GM12878 (cell line): Measurements from ENCODE around the gene RARRES1. TPM values are rescaled to one million over a fixed set of nuclear protein-coding genes. Genes with fewer than 3 reads are reported as not detected.

Experiments
- ATAC-seq: fragments of 200-7000 bp; cut with Tn5 transposase; 3 replicates; pipeline ENCODE4 v1.9.1; 2020; ENCODE audit warnings: mild to moderate bottlenecking, moderate library complexity
- BruUV-seq: library from RNA; stranded (reverse); fragments of 400-500 nt; replicated peaks from 2 replicates; lab custom pipeline; 2021; lab: Mats Ljungman, UMichigan
- CTCF ChIA-PET: fragments of 300-600 bp; sonication (Branson Sonifier 250); formaldehyde crosslinking; extraction: SDS; loops from one replicate; lab custom pipeline; 2021; ENCODE audit warnings: inconsistent platforms; lab: Yijun Ruan, JAX
- POLR2A ChIA-PET: fragments of 350-600 bp; formaldehyde crosslinking; extraction: SDS; loops from one replicate; lab custom pipeline; 2021; ENCODE audit warnings: inconsistent platforms; lab: Charles Lee
- RAD21 ChIA-PET: fragments of 300-600 bp; sonication (Branson Sonifier 250); formaldehyde crosslinking; loops from one replicate; lab custom pipeline; 2023; ENCODE audit warnings: antibody characterized with exemption; ENCODE audit not compliant: unreplicated experiment; lab: Charles Lee
- SMC1A ChIA-PET: fragments of 300-600 bp; sonication (Branson Sonifier 250); formaldehyde crosslinking; loops from one replicate; lab custom pipeline; 2023; ENCODE audit not compliant: unreplicated experiment, uncharacterized antibody; lab: Charles Lee
- DNase-seq: peaks from one replicate; pipeline ENCODE4 v3.0.0-alpha.2; 2011; ENCODE audit warnings: low read depth, low spot score
- FAIRE-seq: peaks from 3 replicates; lab custom pipeline; 2011; peaks lifted over from hg19 to GRCh38; lab: Jason Lieb, UNC
- H2AFZ ChIP-seq: 2 replicates; pipeline ENCODE4 v1.6.0; 2011; ENCODE audit warnings: low read depth, low read length, control low read depth; ENCODE audit not compliant: control insufficient read depth
- H3K27ac ChIP-seq: 2 replicates; pipeline ENCODE4 v1.5.1; 2011; ENCODE audit warnings: control low read depth; ENCODE audit not compliant: control insufficient read depth, insufficient read depth
- H3K27me3 ChIP-seq, 2 experiments: replicated peaks in 1 of 2; 2 replicates each; pipeline versions ENCODE4 v1.6.0 to v1.6.1; 2011; ENCODE audit warnings: low read length in 1 of 2; ENCODE audit not compliant: control insufficient read depth in 2 of 2, insufficient read depth in 2 of 2
- H3K36me3 ChIP-seq, 2 experiments: 2 replicates each; pipeline ENCODE4 v1.5.1; 2011; ENCODE audit warnings: low read length in 1 of 2; ENCODE audit not compliant: control insufficient read depth in 2 of 2, insufficient read depth in 2 of 2
- H3K4me1 ChIP-seq: 2 replicates; pipeline ENCODE4 v1.6.1; 2011; ENCODE audit warnings: mild to moderate bottlenecking, low read length, moderate library complexity, mixed read lengths; ENCODE audit not compliant: control insufficient read depth, insufficient read depth
- H3K4me2 ChIP-seq: 2 replicates; pipeline ENCODE4 v1.6.0; 2011; ENCODE audit warnings: control low read depth; ENCODE audit not compliant: control insufficient read depth, insufficient read depth
- H3K4me3 ChIP-seq: fragments of 200-600 bp; sonication (generic); 2 replicates; pipeline ENCODE4 v1.5.1; 2016
- H3K79me2 ChIP-seq: 2 replicates; pipeline ENCODE4 v1.6.0; 2011; ENCODE audit warnings: low read length; ENCODE audit not compliant: control insufficient read depth, insufficient read depth
- H3K9ac ChIP-seq: 2 replicates; pipeline ENCODE4 v1.8.0; 2011; ENCODE audit warnings: low read length, control low read depth, mixed read lengths; ENCODE audit not compliant: control insufficient read depth, insufficient read depth
- H3K9me3 ChIP-seq: replicated peaks from 3 replicates; pipeline ENCODE4 v1.5.1; 2011; ENCODE audit warnings: mild to moderate bottlenecking, low read length; ENCODE audit not compliant: control insufficient read depth, insufficient read depth
- H4K20me1 ChIP-seq: 2 replicates; pipeline ENCODE4 v1.6.0; 2011; ENCODE audit not compliant: control insufficient read depth, insufficient read depth
- ATF2 ChIP-seq: IDR thresholded peaks from 2 replicates; pipeline ENCODE4 v1.6.1; 2012; ENCODE audit warnings: low read length, inconsistent platforms
- ATF3 ChIP-seq: IDR thresholded peaks from 2 replicates; pipeline ENCODE4 v1.6.1; 2011; ENCODE audit warnings: low read depth, mild to moderate bottlenecking, low read length, moderate library complexity, borderline replicate concordance; ENCODE audit errors: extremely low read depth
- BCLAF1 ChIP-seq: fragments of 450-650 bp; IDR thresholded peaks from 2 replicates; pipeline ENCODE4 v1.6.1; 2017; ENCODE audit warnings: antibody characterized with exemption, mild to moderate bottlenecking, moderate library complexity
- CBX5 ChIP-seq: sonication (generic); IDR thresholded peaks from 2 replicates; pipeline ENCODE4 v1.6.1; 2016; ENCODE audit warnings: low read depth, moderate library complexity, mild to moderate bottlenecking, inconsistent platforms
- CHD2 ChIP-seq: IDR thresholded peaks from 2 replicates; pipeline ENCODE4 v1.6.1; 2011; ENCODE audit warnings: low read depth, low read length, improper control_type of control experiment, borderline replicate concordance
- E4F1 ChIP-seq: fragments of 450-650 bp; IDR thresholded peaks from 2 replicates; pipeline ENCODE4 v1.6.1; 2018; ENCODE audit warnings: borderline replicate concordance, mild to moderate bottlenecking; ENCODE audit not compliant: partially characterized antibody
- HCFC1 ChIP-seq: fragments of 150-350 bp; IDR thresholded peaks from 2 replicates; pipeline ENCODE4 v1.6.1; 2014; ENCODE audit warnings: low read length
- IKZF1 ChIP-seq: fragments of 450-650 bp; conservative IDR thresholded peaks from 2 replicates; pipeline ENCODE4 v1.6.1; 2017; ENCODE audit warnings: antibody characterized with exemption, mild to moderate bottlenecking
- IKZF2 ChIP-seq, 2 experiments: fragments of 450-650 bp; IDR thresholded peaks; 2 replicates each; pipeline ENCODE4 v1.6.1; 2017; ENCODE audit warnings: mild to moderate bottlenecking in 2 of 2, moderate library complexity in 2 of 2
- JUND ChIP-seq: IDR thresholded peaks from 2 replicates; pipeline ENCODE4 v1.6.1; 2012; ENCODE audit warnings: low read depth, mild to moderate bottlenecking, low read length, improper control_type of control experiment, moderate library complexity
- MLLT1 ChIP-seq: fragments of 450-650 bp; IDR thresholded peaks from 2 replicates; pipeline ENCODE4 v1.6.1; 2016; ENCODE audit warnings: mild to moderate bottlenecking
- PAX5 ChIP-seq: IDR thresholded peaks from 2 replicates; pipeline ENCODE4 v1.6.1; 2011; ENCODE audit warnings: low read depth, low read length, borderline replicate concordance
- SMC3 ChIP-seq: IDR thresholded peaks from 2 replicates; pipeline ENCODE4 v1.6.1; 2011; ENCODE audit warnings: low read length, improper control_type of control experiment, borderline replicate concordance
- SREBF1 ChIP-seq: IDR thresholded peaks from 2 replicates; pipeline ENCODE4 v1.6.1; 2012; ENCODE audit warnings: mild to moderate bottlenecking, low read length
- ZSCAN29 ChIP-seq: fragments of 450-650 bp; IDR thresholded peaks from 2 replicates; pipeline ENCODE4 v1.6.1; 2017; ENCODE audit warnings: mild to moderate bottlenecking, moderate library complexity
- WGBS: methylation state at CpG from one replicate; pipeline ENCODE4 v1.1.6; 2016; ENCODE audit warnings: low lambda C conversion rate; ENCODE audit not compliant: insufficient replicate concordance, insufficient coverage; ENCODE audit errors: missing lambda C conversion rate; 5-methylcytosine and 5-hydroxymethylcytosine counted together
- in situ Hi-C: fragments of 300-500 bp; cut with MboI; formaldehyde crosslinking; loops from 9 replicates; pipeline ENCODE4 v1.14.3; 2018; ENCODE audit warnings: mixed read lengths
- intact Hi-C: fragments of 100-400 bp; cut with micrococcal nuclease; formaldehyde crosslinking; loops from one replicate; pipeline ENCODE4 v1.14.2; 2022; ENCODE audit not compliant: unreplicated experiment
- polyA plus RNA-seq, 11 experiments: library from polyadenylated mRNA; depleted of rRNA in 4 of 11; unstranded in 6 of 11; stranded (reverse) in 5 of 11; fragments of >200 nt; fragmentation: Nextera tagmentation in 4 of 11; fragmentation: Illumina TruSeq in 1 of 11; extraction: Ambion mirVana in 4 of 11; extraction: Trizol in 1 of 11; gene quantifications; 1 replicate in 1 of 11; 2 replicates in 10 of 11; pipeline versions ENCODE4 v1.2.1 to v1.2.3, GENCODE V29; 2011 to 2016; ENCODE audit warnings: inconsistent platforms in 2 of 11, missing spikeins in 2 of 11, low read depth in 1 of 11
- total RNA-seq, 4 experiments: library from RNA; depleted of rRNA in 3 of 4; stranded (reverse); fragments of >200 nt in 3 of 4; fragmentation: Illumina TruSeq in 1 of 4; extraction: Trizol in 1 of 4; gene quantifications; 2 replicates each; pipeline versions ENCODE4 v1.2.1 to v1.2.3, GENCODE V29; 2013 to 2021

Gene RARRES1
- total and polyA plus RNA-seq, 10 of the 15 experiments (the other 5 are each of a cell fraction or from before 2014, with no cell fraction given): 0.02 to 0.83 (median 0.63) TPM; not detected in 7

GRCh38 chr3:158680861-158681260 lies 51.4 kb downstream of the RARRES1 start (continued):
- TF ChIP-seq PAX5: no peak
- TF ChIP-seq HCFC1: no peak
- TF ChIP-seq IKZF1: no peak
- TF ChIP-seq IKZF2 (IDR thresholded peaks at IDR 0.05): no peak
- TF ChIP-seq E4F1: no peak
- TF ChIP-seq CHD2: no peak

- no peak for FAIRE-seq
- ChIA-PET CTCF (interaction anchor here (0.7 to 1.6 kb wide), 3 partner anchors 10 to 35 kb away, joined by 3 to 10 read pairs (median 8); partner anchors contain the start of gene GFM1), RAD21 (no interaction called here), POLR2A (interaction anchor here (0.6 kb wide), 1 partner anchor 1883 kb away, joined by 3 read pairs; no protein-coding TSS in a partner anchor), SMC1A (no interaction called here)
- H3K9me3 ChIP-seq: no peaks in the 10 kb centered on the region
- H3K4me1 ChIP-seq: no peaks in the 10 kb centered on the region
- DNase-seq: no peak
- BruUV-seq: no TSS peak
- H3K27ac ChIP-seq: no peak overlapping the region
- no peaks in the 10 kb centered on the region for H3K27me3 ChIP-seq
- peaks cover 0 to 8% of the 10 kb centered on the region in 2 experiments; a peak in 3 of 4 replicates for H3K36me3 ChIP-seq
- no peak overlapping the region for H3K9ac ChIP-seq
- no peaks in the 10 kb centered on the region for H3K79me2 ChIP-seq
- no peak overlapping the region for H3K4me3 ChIP-seq
- no peak for ATAC-seq
- H2AFZ ChIP-seq: no peak overlapping the region
- H4K20me1 ChIP-seq: no peaks in the 10 kb centered on the region
- 0% methylated on average over 1 of the region's 1 CpG for WGBS
- in situ Hi-C loops: no loop called here
- H3K4me2 ChIP-seq: no peak overlapping the region
- intact Hi-C loops: no loop called here
- TF ChIP-seq CBX5: no peak
- no peak for TF ChIP-seq MLLT1
- TF ChIP-seq ZSCAN29: no peak
- TF ChIP-seq JUND: no peak
- TF ChIP-seq BCLAF1: no peak
- no peak for TF ChIP-seq SREBF1
- no peak for TF ChIP-seq SMC3
- no peak for TF ChIP-seq ATF2
- no peak for TF ChIP-seq ATF3
These were observed 52.7 kb downstream of the RARRES1 start for GRCh38 chr3:158679547-158680000.
